GM12878 (cell line): ENCODE results near the gene ACOX1.

ENCODE experiments used
- CTCF ChIP-seq, 3 experiments: IDR thresholded peaks in 2 of 3; conservative IDR thresholded peaks in 1 of 3; 2 replicates each; pipeline ENCODE4 v1.5.1; 2011; ENCODE audit warnings: low read depth in 3 of 3, low read length in 3 of 3, mild to moderate bottlenecking in 3 of 3, control low read depth in 2 of 3, moderate library complexity in 2 of 3, inconsistent platforms in 1 of 3, mixed read lengths in 1 of 3; ENCODE audit not compliant: control insufficient read depth in 2 of 3, insufficient read depth in 1 of 3; ENCODE audit errors: extremely low read depth in 1 of 3
- EED ChIP-seq: sonication (generic); IDR thresholded peaks from 2 replicates; pipeline ENCODE4 v1.6.1; 2016; ENCODE audit warnings: antibody characterized with exemption, low read depth
- ESRRA ChIP-seq: IDR thresholded peaks from 2 replicates; pipeline ENCODE4 v1.6.1; 2012; ENCODE audit warnings: mild to moderate bottlenecking, low read length, improper control_type of control experiment
- MTA2 ChIP-seq: fragments of 450-650 bp; IDR thresholded peaks from 2 replicates; pipeline ENCODE4 v1.6.1; 2016; ENCODE audit warnings: low read depth, mild to moderate bottlenecking, moderate library complexity
- MTA3 ChIP-seq: IDR thresholded peaks from 2 replicates; pipeline ENCODE4 v1.6.1; 2012; ENCODE audit warnings: low read length, inconsistent platforms, borderline replicate concordance
- PAX8 ChIP-seq: fragments of 450-650 bp; IDR thresholded peaks from 2 replicates; pipeline ENCODE4 v1.6.1; 2017; ENCODE audit warnings: mild to moderate bottlenecking, moderate library complexity
- PRDM15 ChIP-seq: fragments of 450-650 bp; formaldehyde crosslinking; IDR thresholded peaks from 2 replicates; pipeline ENCODE4 v1.4.0; 2020; ENCODE audit warnings: mild to moderate bottlenecking, moderate library complexity
- RBBP5 ChIP-seq: fragments of 200-600 bp; sonication (generic); conservative IDR thresholded peaks from 2 replicates; pipeline ENCODE4 v1.6.1; 2016
- ZBTB11 ChIP-seq: fragments of 450-650 bp; formaldehyde crosslinking; IDR thresholded peaks from 2 replicates; pipeline ENCODE4 v1.5.0; 2022; ENCODE audit warnings: mild to moderate bottlenecking, missing genetic modification characterization

- TF ChIP-seq PAX8, result no peak
- TF ChIP-seq PRDM15 (CRISPR knock-in tag), result no peak
- TF ChIP-seq ESRRA, result no peak
- no peak for TF ChIP-seq CTCF (IDR thresholded peaks at IDR 0.05 in 2 of 3, conservative IDR thresholded peaks at IDR 0.05 in 1 of 3; ENCODE audit: control insufficient read depth in 2 of 3, extremely low read depth in 1 of 3, insufficient read depth in 1 of 3, low read depth in 3 of 3, low read length in 3 of 3)
- no peak for TF ChIP-seq EED
- no peak for TF ChIP-seq MTA3
- TF ChIP-seq RBBP5, result no peak
- no peak for TF ChIP-seq ZBTB11 (CRISPR knock-in tag)
- no peak for TF ChIP-seq MTA2
Observed at GRCh38 chr17:75975757-75976174, 3.2 kb downstream of the ACOX1 start.
